Thyroid gland (tissue), 4 donors: ENCODE data around the gene MRGPRX1.
"Not testable (repeated sequence)": the region's sequence is repeated elsewhere in the genome, so short reads cannot be mapped to it uniquely, and the experiment has no call there.

Experiments used
- POLR2A ChIP-seq, 2 donors: fragments of 450-650 bp; IDR thresholded peaks; one replicate each; pipeline ENCODE4 v1.6.1; 2017; ENCODE audit warnings: antibody characterized with exemption in 2 of 2, mild to moderate bottlenecking in 2 of 2, moderate library complexity in 1 of 2
- TF ChIP-seq, protein P1 (sequence below), 6 experiments: fragments of 200-600 bp in 3 of 6; fragments of 450-650 bp in 3 of 6; sonication (generic) in 3 of 6; IDR thresholded peaks; one replicate each; pipeline ENCODE4 v1.5.1; 2016 to 2019; ENCODE audit warnings: antibody characterized with exemption in 6 of 6, mild to moderate bottlenecking in 2 of 6, inconsistent platforms in 1 of 6, moderate library complexity in 1 of 6

DNA sequence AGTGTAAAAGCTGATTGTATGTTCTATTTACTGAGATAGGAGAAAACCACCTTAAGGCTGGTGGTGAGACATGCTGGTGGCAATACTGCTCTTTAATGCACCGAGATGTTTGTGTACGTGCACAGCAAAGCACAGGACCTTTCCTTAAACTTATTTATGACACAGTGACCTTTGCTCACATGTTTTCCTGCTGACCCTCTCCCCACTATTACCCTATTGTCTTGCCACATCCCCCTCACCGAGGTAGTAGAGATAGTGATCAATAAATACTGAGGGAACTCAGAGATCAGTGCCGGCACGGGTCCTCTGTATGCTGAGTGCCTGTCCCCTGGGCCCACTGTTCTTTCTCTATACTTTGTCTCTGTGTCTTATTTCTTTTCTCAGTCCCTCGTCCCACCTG, 38.6 kb downstream of the MRGPRX1 start:
- TF ChIP-seq, protein P1, sequence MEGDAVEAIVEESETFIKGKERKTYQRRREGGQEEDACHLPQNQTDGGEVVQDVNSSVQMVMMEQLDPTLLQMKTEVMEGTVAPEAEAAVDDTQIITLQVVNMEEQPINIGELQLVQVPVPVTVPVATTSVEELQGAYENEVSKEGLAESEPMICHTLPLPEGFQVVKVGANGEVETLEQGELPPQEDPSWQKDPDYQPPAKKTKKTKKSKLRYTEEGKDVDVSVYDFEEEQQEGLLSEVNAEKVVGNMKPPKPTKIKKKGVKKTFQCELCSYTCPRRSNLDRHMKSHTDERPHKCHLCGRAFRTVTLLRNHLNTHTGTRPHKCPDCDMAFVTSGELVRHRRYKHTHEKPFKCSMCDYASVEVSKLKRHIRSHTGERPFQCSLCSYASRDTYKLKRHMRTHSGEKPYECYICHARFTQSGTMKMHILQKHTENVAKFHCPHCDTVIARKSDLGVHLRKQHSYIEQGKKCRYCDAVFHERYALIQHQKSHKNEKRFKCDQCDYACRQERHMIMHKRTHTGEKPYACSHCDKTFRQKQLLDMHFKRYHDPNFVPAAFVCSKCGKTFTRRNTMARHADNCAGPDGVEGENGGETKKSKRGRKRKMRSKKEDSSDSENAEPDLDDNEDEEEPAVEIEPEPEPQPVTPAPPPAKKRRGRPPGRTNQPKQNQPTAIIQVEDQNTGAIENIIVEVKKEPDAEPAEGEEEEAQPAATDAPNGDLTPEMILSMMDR (IDR thresholded peaks at IDR 0.05), result not testable (repeated sequence)
- TF ChIP-seq POLR2A (IDR thresholded peaks at IDR 0.05), result not testable (repeated sequence)
